GM12878 (cell line): ENCODE results near the gene UBLCP1.

Experiments
- CTCF ChIP-seq, 3 experiments: IDR thresholded peaks in 2 of 3; conservative IDR thresholded peaks in 1 of 3; 2 replicates each; pipeline ENCODE4 v1.5.1; 2011; ENCODE audit warnings: low read depth in 3 of 3, low read length in 3 of 3, mild to moderate bottlenecking in 3 of 3, control low read depth in 2 of 3, moderate library complexity in 2 of 3, inconsistent platforms in 1 of 3, mixed read lengths in 1 of 3; ENCODE audit not compliant: control insufficient read depth in 2 of 3, insufficient read depth in 1 of 3; ENCODE audit errors: extremely low read depth in 1 of 3
- HDAC6 ChIP-seq: fragments of 200-600 bp; sonication (generic); IDR thresholded peaks from one replicate; pipeline ENCODE4 v1.8.0; 2017; ENCODE audit warnings: antibody characterized with exemption; ENCODE audit not compliant: unreplicated experiment
- PKNOX1 ChIP-seq: fragments of 450-650 bp; IDR thresholded peaks from 2 replicates; pipeline ENCODE4 v1.6.1; 2016; ENCODE audit warnings: mild to moderate bottlenecking
- POLR2A ChIP-seq: IDR thresholded peaks from 2 replicates; pipeline ENCODE4 v1.6.1; 2011; ENCODE audit warnings: low read depth, mild to moderate bottlenecking, low read length
- RFX5 ChIP-seq: IDR thresholded peaks from 2 replicates; pipeline ENCODE4 v1.6.1; 2011; ENCODE audit warnings: low read depth, low read length, improper control_type of control experiment
- SIN3A ChIP-seq: IDR thresholded peaks from 2 replicates; pipeline ENCODE4 v1.6.1; 2012; ENCODE audit warnings: low read depth, low read length, improper control_type of control experiment
- SUZ12 ChIP-seq: fragments of 200-600 bp; sonication (generic); IDR thresholded peaks from one replicate; pipeline ENCODE4 v1.6.1; 2018; ENCODE audit warnings: antibody characterized with exemption, mild to moderate bottlenecking; ENCODE audit not compliant: unreplicated experiment

- TF ChIP-seq POLR2A = no peak
- TF ChIP-seq CTCF (IDR thresholded peaks at IDR 0.05 in 2 of 3, conservative IDR thresholded peaks at IDR 0.05 in 1 of 3; ENCODE audit: control insufficient read depth in 2 of 3, extremely low read depth in 1 of 3, insufficient read depth in 1 of 3, low read depth in 3 of 3, low read length in 3 of 3) = no peak
- no peak for TF ChIP-seq HDAC6
- TF ChIP-seq RFX5 = no peak
- no peak for TF ChIP-seq PKNOX1
- no peak for TF ChIP-seq SIN3A
- no peak for TF ChIP-seq SUZ12
Measured at GRCh38 chr5:159227452-159227851, 35.6 kb upstream of the UBLCP1 start.
